CD4-positive, CD25-positive, alpha-beta regulatory T cell (primary cell): ENCODE data around the gene LCE6A. TPM values are rescaled to one million over a fixed set of nuclear protein-coding genes. Genes with fewer than 3 reads are reported as not detected.

ENCODE experiments used
- ATAC-seq, 2 donors: fragments of 150-1000 bp; cut with Tn5 transposase; one replicate each; pipeline ENCODE4 v1.10.0; 2021; ENCODE audit warnings: low read depth in 2 of 2, moderate number of reproducible peaks in 2 of 2, moderate library complexity in 1 of 2
- DNase-seq, 3 donors: peaks; one replicate each; pipeline versions ENCODE4 v3.0.0 to v3.0.0-alpha.2; 2012 to 2022; ENCODE audit warnings: mixed read lengths in 1 of 3
- H3K27ac ChIP-seq: one replicate; pipeline ENCODE4 v1.7.0; 2013; ENCODE audit warnings: mild to moderate bottlenecking, low read length; ENCODE audit not compliant: insufficient read depth, poor library complexity, severe bottlenecking
- H3K27me3 ChIP-seq: one replicate; pipeline ENCODE4 v1.7.0; 2013; ENCODE audit warnings: low read length; ENCODE audit not compliant: control insufficient read depth, insufficient read depth
- H3K36me3 ChIP-seq: one replicate; pipeline ENCODE4 v1.7.0; 2013; ENCODE audit warnings: mild to moderate bottlenecking, low read length, moderate library complexity; ENCODE audit not compliant: control insufficient read depth, insufficient read depth
- H3K4me1 ChIP-seq: 2 replicates; pipeline ENCODE4 v1.7.0; 2013; ENCODE audit warnings: mild to moderate bottlenecking, low read length; ENCODE audit not compliant: insufficient read depth, control insufficient read depth, poor library complexity, severe bottlenecking
- H3K4me3 ChIP-seq: one replicate; pipeline ENCODE4 v1.7.0; 2013; ENCODE audit warnings: low read depth, mild to moderate bottlenecking, low read length, moderate library complexity
- H3K9me3 ChIP-seq, 2 experiments: 1 replicate in 1 of 2; 2 replicates in 1 of 2; pipeline ENCODE4 v1.7.0; 2013; ENCODE audit warnings: low read length in 2 of 2, mild to moderate bottlenecking in 1 of 2, moderate library complexity in 1 of 2; ENCODE audit not compliant: control insufficient read depth in 2 of 2
- H3K27ac Mint-ChIP-seq, 3 donors: one replicate each; pipeline ENCODE4 v1.8.0; 2020 to 2022; ENCODE audit warnings: mild to moderate bottlenecking in 3 of 3, mixed read lengths in 3 of 3, moderate library complexity in 2 of 3
- H3K27me3 Mint-ChIP-seq: one replicate; pipeline ENCODE4 v1.8.0; 2022; ENCODE audit warnings: mild to moderate bottlenecking, mixed read lengths
- H3K36me3 Mint-ChIP-seq: one replicate; pipeline ENCODE4 v1.8.0; 2020; ENCODE audit warnings: mixed read lengths
- H3K4me1 Mint-ChIP-seq, 4 donors: one replicate each; pipeline ENCODE4 v1.8.0; 2020 to 2022; ENCODE audit warnings: mixed read lengths in 4 of 4, mild to moderate bottlenecking in 1 of 4
- H3K4me3 Mint-ChIP-seq, 4 donors: one replicate each; pipeline ENCODE4 v1.8.0; 2020 to 2022; ENCODE audit warnings: mild to moderate bottlenecking in 4 of 4, mixed read lengths in 4 of 4, moderate library complexity in 3 of 4
- H3K9me3 Mint-ChIP-seq, 7 donors: one replicate each; pipeline ENCODE4 v1.8.0; 2020 to 2022; ENCODE audit warnings: mixed read lengths in 7 of 7, mild to moderate bottlenecking in 3 of 7, moderate library complexity in 2 of 7
- polyA plus RNA-seq, 4 donors: library from polyadenylated mRNA; unstranded; fragments of 300-500 nt; fragmentation: Illumina TruSeq; gene quantifications; one replicate each; pipeline ENCODE4 v1.2.3, GENCODE V29; 2021
- total RNA-seq: library from RNA; stranded (reverse); gene quantifications from one replicate; pipeline ENCODE4 v1.2.3, GENCODE V29; 2022

Gene LCE6A
- total and polyA plus RNA-seq, 5 donors from 2014 or later = not detected

DNA sequence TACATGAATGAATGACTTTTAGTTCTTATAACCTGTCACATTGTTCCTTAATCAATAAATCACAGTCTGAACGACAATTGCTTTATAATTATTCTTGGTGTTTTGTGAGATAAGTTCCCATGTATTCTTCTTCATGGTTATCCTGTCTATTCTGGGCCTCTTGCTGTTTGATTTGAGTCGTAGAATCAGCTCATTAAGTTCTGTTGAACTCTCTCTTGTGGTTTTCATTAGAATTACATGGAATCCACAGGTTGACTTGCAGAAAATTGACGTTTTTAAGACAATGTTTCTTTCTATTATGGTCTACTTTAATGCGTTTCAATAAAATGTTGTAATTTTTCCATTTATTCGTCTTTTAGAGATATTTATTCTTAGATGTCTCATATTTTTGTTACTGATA lies 19.4 kb upstream of the LCE6A start:
- no peaks in the 10 kb centered on the region for H3K36me3 Mint-ChIP-seq
- DNase-seq = no peak
- H3K27me3 Mint-ChIP-seq = peaks cover 4% of the 10 kb centered on the region

GRCh38 chr1:152824964-152825363 lies 17.7 kb upstream of the LCE6A start:
- Mint-ChIP-seq H3K27ac (no peak overlapping the region), H3K27me3 (peaks cover 8% of the 10 kb centered on the region)

More for the DNA sequence above, 19.4 kb upstream of the LCE6A start:
- H3K9me3 Mint-ChIP-seq = peaks cover 0 to 1% (median 0%) of the 10 kb centered on the region in 7 donors
- peaks cover 7% of the 10 kb centered on the region for H3K27me3 ChIP-seq
- no peak overlapping the region for H3K4me3 ChIP-seq
- no peak overlapping the region for H3K27ac ChIP-seq
- H3K4me1 ChIP-seq = no peaks in the 10 kb centered on the region
- H3K36me3 ChIP-seq = no peaks in the 10 kb centered on the region
- ATAC-seq = no peak
- no peaks in the 10 kb centered on the region for H3K4me1 Mint-ChIP-seq
- H3K4me3 Mint-ChIP-seq = no peak overlapping the region
- no peaks in the 10 kb centered on the region for H3K9me3 ChIP-seq
- no peak overlapping the region for H3K27ac Mint-ChIP-seq

DNA sequence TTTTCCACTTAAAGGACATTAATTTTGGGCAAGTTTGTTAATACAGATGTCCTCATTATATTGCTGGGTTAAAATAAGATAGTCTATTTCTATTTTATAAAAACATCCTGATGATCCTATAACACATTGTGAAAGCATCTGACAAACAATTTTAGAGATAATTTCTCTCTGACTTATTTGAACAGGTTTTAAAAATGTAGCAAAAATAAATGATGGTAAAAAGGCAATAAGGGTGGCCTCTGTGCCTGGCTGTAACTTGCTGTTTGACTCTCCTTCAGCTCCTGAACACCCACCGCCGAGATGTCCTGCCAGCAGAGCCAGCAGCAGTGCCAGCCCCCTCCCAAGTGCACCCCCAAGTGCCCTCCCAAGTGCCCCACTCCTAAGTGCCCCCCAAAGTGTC lies 15.5 kb upstream of the LCE6A start, which contains the start of gene LCE1A:
TSS of gene LCE1A (plus strand) at position 301 of the 400 bp plus-strand sequence. CDS start at position 301, 0 bp downstream.
- H3K27me3 Mint-ChIP-seq = peaks cover 9% of the 10 kb centered on the region

More at GRCh38 chr1:152824964-152825363, 17.7 kb upstream of the LCE6A start:
- Mint-ChIP-seq H3K36me3 (no peaks in the 10 kb centered on the region), H3K9me3 (peaks cover 0 to 2% (median 0%) of the 10 kb centered on the region in 7 donors), H3K4me1 (no peaks in the 10 kb centered on the region), H3K4me3 (no peak overlapping the region)
- ATAC-seq (no peak), DNase-seq (no peak)
- H3K9me3 ChIP-seq = no peaks in the 10 kb centered on the region
- H3K4me3 ChIP-seq = no peak overlapping the region
- H3K4me1 ChIP-seq = no peaks in the 10 kb centered on the region
- H3K27ac ChIP-seq = no peak overlapping the region
- no peaks in the 10 kb centered on the region for H3K36me3 ChIP-seq
- H3K27me3 ChIP-seq = peaks cover 7% of the 10 kb centered on the region

DNA sequence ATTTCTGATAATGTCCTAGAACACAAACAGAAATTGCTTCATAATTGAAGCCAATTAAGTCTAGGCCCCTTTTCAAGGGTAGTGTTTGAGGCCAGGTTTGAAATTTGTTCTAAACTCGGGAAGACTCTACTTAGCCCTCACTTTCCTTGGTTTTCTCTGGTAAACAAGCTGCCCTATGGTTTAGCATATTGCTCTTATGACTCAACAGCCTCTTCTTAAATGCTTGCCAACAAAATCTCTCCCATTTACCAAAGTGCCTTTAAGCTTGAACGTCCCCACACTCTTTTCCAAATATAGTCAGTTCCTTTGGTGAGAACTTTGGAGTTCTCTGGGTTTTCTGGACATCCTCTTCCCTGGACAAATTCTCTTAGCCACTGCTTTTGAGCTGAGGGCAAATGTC lies 5.8 kb upstream of the LCE6A start:
- H3K36me3 ChIP-seq = no peaks in the 10 kb centered on the region
- H3K9me3 ChIP-seq = no peaks in the 10 kb centered on the region
- Mint-ChIP-seq H3K4me1 (no peaks in the 10 kb centered on the region), H3K27ac (no peak overlapping the region), H3K9me3 (peaks cover 0 to 3% (median 0%) of the 10 kb centered on the region in 7 donors), H3K36me3 (no peaks in the 10 kb centered on the region), H3K27me3 (peaks cover 27% of the 10 kb centered on the region), H3K4me3 (no peak overlapping the region)
- no peaks in the 10 kb centered on the region for H3K4me1 ChIP-seq
- H3K4me3 ChIP-seq = no peak overlapping the region
- ATAC-seq = no peak
- no peak for DNase-seq
- H3K27me3 ChIP-seq = peaks cover 7% of the 10 kb centered on the region
- H3K27ac ChIP-seq = no peak overlapping the region

More for the DNA sequence above, 15.5 kb upstream of the LCE6A start, which contains the start of gene LCE1A:
- no peaks in the 10 kb centered on the region for H3K9me3 ChIP-seq
- Mint-ChIP-seq H3K36me3 (no peaks in the 10 kb centered on the region), H3K27ac (no peak within 1 kb of the TSS), H3K4me1 (no peaks in the 10 kb centered on the region), H3K4me3 (no peak within 1 kb of the TSS), H3K9me3 (peaks cover 0 to 3% (median 1%) of the 10 kb centered on the region in 7 donors)
- H3K27me3 ChIP-seq = peaks cover 7% of the 10 kb centered on the region
- DNase-seq (no peak), ATAC-seq (no peak)
- H3K4me1 ChIP-seq = no peaks in the 10 kb centered on the region
- H3K36me3 ChIP-seq = no peaks in the 10 kb centered on the region
- H3K4me3 ChIP-seq = no peak within 1 kb of the TSS
- no peak within 1 kb of the TSS for H3K27ac ChIP-seq

- Mint-ChIP-seq H3K9me3 (peaks cover 0 to 3% (median 0%) of the 10 kb centered on the region in 7 donors), H3K4me3 (no peak overlapping the region), H3K36me3 (no peaks in the 10 kb centered on the region), H3K27ac (no peak overlapping the region), H3K27me3 (peaks cover 5% of the 10 kb centered on the region), H3K4me1 (no peaks in the 10 kb centered on the region)
- ATAC-seq = no peak
- no peak overlapping the region for H3K4me3 ChIP-seq
- no peak for DNase-seq
- no peaks in the 10 kb centered on the region for H3K27me3 ChIP-seq
- no peaks in the 10 kb centered on the region for H3K4me1 ChIP-seq
- no peaks in the 10 kb centered on the region for H3K9me3 ChIP-seq
- no peaks in the 10 kb centered on the region for H3K36me3 ChIP-seq
- H3K27ac ChIP-seq = no peak overlapping the region
Measured at GRCh38 chr1:152855661-152856060, 13.0 kb downstream of the LCE6A start.

GRCh38 chr1:152858062-152858461 lies 15.4 kb downstream of the LCE6A start:
- H3K27ac Mint-ChIP-seq = no peak overlapping the region
- H3K4me3 Mint-ChIP-seq = no peak overlapping the region

DNA sequence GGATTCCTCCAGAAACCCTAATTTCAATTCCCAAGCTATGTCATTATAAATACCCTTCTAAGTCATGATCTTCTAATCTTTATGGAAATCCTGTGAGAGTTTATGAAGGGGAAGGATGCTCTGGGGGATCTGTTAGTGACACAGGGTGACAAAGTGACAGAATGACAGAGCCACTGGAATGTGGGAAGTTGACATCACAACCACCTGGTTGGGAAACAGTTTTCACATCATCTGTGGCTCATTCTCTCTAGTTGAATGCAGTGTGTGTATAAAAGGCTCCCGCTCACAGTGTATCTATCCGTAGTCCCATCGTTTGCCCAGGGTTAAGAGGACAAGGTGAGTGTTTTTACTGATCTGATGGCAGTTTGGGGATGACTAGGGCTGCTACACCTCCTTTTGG lies 17.0 kb downstream of the LCE6A start, which contains the start of gene LCE7A:
TSS of gene LCE7A (plus strand) at position 301 of the 400 bp plus-strand sequence. CDS start 702 bp downstream, outside the sequence.
- Histone ChIP-seq H3K27ac (no peak within 1 kb of the TSS), H3K4me3 (no peak within 1 kb of the TSS), H3K4me1 (no peaks in the 10 kb centered on the region), H3K36me3 (no peaks in the 10 kb centered on the region), H3K27me3 (peaks cover 5% of the 10 kb centered on the region), H3K9me3 (no peaks in the 10 kb centered on the region)
- Mint-ChIP-seq H3K36me3 (no peaks in the 10 kb centered on the region), H3K4me3 (no peak within 1 kb of the TSS), H3K27me3 (peaks cover 6% of the 10 kb centered on the region), H3K4me1 (no peaks in the 10 kb centered on the region), H3K27ac (no peak within 1 kb of the TSS), H3K9me3 (peaks cover 0 to 1% (median 0%) of the 10 kb centered on the region in 7 donors)
- no peak for ATAC-seq
- DNase-seq = no peak

More at GRCh38 chr1:152858062-152858461, 15.4 kb downstream of the LCE6A start:
- ATAC-seq = no peak
- no peaks in the 10 kb centered on the region for H3K36me3 Mint-ChIP-seq
- no peaks in the 10 kb centered on the region for H3K27me3 ChIP-seq
- no peak overlapping the region for H3K4me3 ChIP-seq
- no peaks in the 10 kb centered on the region for H3K4me1 ChIP-seq
- DNase-seq = no peak
- H3K27ac ChIP-seq = no peak overlapping the region
- H3K9me3 Mint-ChIP-seq = peaks cover 0 to 3% (median 0%) of the 10 kb centered on the region in 7 donors
- H3K27me3 Mint-ChIP-seq = peaks cover 6% of the 10 kb centered on the region
- no peaks in the 10 kb centered on the region for H3K4me1 Mint-ChIP-seq
- no peaks in the 10 kb centered on the region for H3K36me3 ChIP-seq
- H3K9me3 ChIP-seq = no peaks in the 10 kb centered on the region

GRCh38 chr1:152860129-152860528 lies 17.5 kb downstream of the LCE6A start:
- H3K27me3 ChIP-seq = peaks cover 5% of the 10 kb centered on the region

More at GRCh38 chr1:152860129-152860528, 17.5 kb downstream of the LCE6A start:
- Mint-ChIP-seq H3K4me3 (no peak overlapping the region), H3K36me3 (no peaks in the 10 kb centered on the region), H3K27me3 (peaks cover 6% of the 10 kb centered on the region), H3K9me3 (peaks cover 0 to 1% (median 0%) of the 10 kb centered on the region in 7 donors), H3K4me1 (no peaks in the 10 kb centered on the region), H3K27ac (no peak overlapping the region)
- ATAC-seq (no peak), DNase-seq (no peak)
- Histone ChIP-seq H3K4me1 (no peaks in the 10 kb centered on the region), H3K9me3 (no peaks in the 10 kb centered on the region), H3K27ac (no peak overlapping the region), H3K4me3 (no peak overlapping the region), H3K36me3 (no peaks in the 10 kb centered on the region)
